COLO829 (cell line): ENCODE results near the gene ARRB2.

ENCODE experiments used
- DNase-seq: peaks from one replicate; pipeline ENCODE4 v3.0.0; 2012; ENCODE audit warnings: low spot score

The ARRB2 gene

DNA sequence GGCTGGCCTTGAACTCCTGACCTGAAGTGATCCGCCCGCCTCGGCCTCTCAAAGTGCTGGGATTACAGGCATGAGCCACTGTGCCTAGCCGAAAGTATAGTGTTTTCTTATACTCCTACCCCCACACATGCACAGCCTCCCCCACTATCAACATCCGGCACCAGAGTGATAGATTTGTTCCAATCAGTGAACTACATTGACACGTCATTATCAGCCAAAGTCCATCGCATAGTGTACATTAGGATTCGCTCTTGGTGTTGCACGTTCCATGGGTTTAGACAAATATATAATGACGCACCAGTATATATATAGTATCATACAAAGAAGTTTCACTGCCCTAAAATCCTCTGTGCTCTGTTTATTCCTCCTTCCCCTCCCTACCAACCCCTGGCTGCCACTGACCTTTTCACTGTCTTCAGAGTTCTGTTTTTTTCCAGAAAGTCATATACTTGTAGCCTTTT is 49.4 kb downstream of the ARRB2 start:
- DNase-seq = no peak

- DNase-seq = no peak
These were observed 54.2 kb downstream of the ARRB2 start for GRCh38 chr17:4764595-4764994.

GRCh38 chr17:4766201-4766600 is 55.8 kb downstream of the ARRB2 start:
- no peak for DNase-seq

DNA sequence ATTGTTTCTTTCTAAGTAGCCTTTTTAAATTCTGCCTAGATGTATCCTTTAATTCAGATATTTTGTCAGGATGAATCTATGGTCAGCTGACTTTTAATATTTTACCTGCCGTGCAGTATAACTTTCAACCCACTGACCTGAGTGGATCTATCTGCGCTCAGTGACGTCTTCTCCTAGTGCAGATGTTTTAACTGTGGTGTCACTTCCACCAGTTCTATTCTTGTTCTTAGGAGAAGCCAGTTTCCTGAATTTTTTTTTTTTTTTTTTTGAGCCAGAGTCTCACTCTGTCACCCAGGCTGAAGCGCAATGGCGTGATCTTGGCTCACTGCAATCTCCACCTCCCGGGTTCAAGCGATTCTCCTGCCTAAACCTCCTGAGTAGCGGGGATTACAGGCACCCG is 56.3 kb downstream of the ARRB2 start:
- DNase-seq = no peak

DNA sequence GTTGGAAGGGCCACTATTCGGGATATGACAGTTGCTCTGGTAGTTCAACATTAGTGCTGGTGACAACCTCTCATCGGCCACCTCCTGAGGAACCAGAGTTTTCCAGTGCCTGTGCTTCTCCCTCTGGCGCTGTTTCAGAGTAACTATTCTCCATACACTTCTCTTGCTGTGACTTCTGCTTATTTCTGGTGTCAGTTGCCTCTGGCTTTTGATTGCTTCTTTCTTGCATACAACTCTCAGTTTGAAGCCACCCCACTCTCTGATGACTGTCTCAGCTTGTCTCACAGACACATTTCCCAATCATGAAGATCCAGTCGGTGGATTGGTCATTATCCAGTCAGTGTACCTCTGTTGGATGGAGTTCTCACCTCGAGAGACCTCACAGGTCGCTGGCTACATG is 57.9 kb downstream of the ARRB2 start:
- no peak for DNase-seq

GRCh38 chr17:4769628-4770027 is 59.2 kb downstream of the ARRB2 start:
- DNase-seq = no peak
